ENCODE data around the gene SCAPER. TPM values are rescaled to one million over a fixed set of nuclear protein-coding genes. Genes with fewer than 3 reads are reported as not detected.

SCAPER gene
- total and polyA plus RNA-seq, 11 donors = 6.7 to 53.9 (median 38.3) TPM

DNA sequence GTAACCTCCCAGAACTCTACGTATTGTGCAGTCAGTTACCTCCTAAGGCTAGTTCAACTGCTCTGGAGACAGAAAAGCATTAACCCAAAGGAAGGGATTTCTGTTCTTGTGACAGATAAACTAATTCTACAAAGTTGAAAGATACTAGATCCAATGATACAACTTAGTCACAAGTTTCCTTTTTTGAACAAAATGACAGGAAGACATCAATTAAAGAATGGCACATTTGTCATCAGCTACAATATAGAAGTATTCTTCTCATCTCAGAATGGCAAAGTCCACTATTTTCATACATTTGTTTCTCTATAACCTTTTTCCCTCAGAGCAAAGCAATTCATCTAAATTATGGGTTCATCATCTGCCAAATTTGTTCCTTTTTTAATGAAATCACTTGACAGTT lies 524.9 kb downstream of the SCAPER start:
- Histone ChIP-seq H3K9me3 (no peaks in the 10 kb centered on the region), H3K36me3 (peaks cover 0 to 24% (median 8%) of the 10 kb centered on the region in 9 donors), H3K27ac (no peak overlapping the region), H3K27me3 (no peaks in the 10 kb centered on the region), H3K4me1 (peaks cover 0 to 4% (median 0%) of the 10 kb centered on the region in 12 donors), H3K4me3 (no peak overlapping the region)
- intact Hi-C loops (cut with DNase I) = no loop called here
- WGBS, 4 donors = 97 to 100% (median 99%) methylated on average over 1 of the region's 1 CpG
- DNase-seq (no peak), ATAC-seq (no peak)
- TF ChIP-seq, protein P1, sequence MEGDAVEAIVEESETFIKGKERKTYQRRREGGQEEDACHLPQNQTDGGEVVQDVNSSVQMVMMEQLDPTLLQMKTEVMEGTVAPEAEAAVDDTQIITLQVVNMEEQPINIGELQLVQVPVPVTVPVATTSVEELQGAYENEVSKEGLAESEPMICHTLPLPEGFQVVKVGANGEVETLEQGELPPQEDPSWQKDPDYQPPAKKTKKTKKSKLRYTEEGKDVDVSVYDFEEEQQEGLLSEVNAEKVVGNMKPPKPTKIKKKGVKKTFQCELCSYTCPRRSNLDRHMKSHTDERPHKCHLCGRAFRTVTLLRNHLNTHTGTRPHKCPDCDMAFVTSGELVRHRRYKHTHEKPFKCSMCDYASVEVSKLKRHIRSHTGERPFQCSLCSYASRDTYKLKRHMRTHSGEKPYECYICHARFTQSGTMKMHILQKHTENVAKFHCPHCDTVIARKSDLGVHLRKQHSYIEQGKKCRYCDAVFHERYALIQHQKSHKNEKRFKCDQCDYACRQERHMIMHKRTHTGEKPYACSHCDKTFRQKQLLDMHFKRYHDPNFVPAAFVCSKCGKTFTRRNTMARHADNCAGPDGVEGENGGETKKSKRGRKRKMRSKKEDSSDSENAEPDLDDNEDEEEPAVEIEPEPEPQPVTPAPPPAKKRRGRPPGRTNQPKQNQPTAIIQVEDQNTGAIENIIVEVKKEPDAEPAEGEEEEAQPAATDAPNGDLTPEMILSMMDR (IDR thresholded peaks at IDR 0.05) = no peak
- TF ChIP-seq POLR2A (IDR thresholded peaks at IDR 0.05) = no peak

DNA sequence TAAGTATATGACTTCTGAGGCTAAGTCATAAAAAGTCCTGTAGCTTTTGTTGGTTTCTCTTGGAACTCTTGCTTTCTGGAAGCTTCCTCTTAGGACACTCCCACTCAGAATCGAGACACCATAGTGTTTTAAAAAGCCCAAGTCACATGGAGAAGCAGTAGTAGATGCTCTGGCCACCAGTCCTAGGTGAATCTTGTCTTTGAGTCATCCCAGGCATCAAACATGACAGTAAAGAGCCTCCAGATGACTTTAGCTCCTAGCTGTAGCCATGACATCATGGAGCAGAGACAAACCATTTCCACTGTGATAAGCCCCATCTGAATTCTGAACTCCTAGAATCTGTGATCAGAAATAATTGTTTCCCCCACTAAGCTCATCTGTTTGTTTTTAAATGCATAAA lies 526.4 kb downstream of the SCAPER start:
- WGBS, 4 donors = 88 to 97% (median 91%) methylated on average over 1 of the region's 1 CpG
- H3K27me3 ChIP-seq = no peaks in the 10 kb centered on the region
- H3K9me3 ChIP-seq = no peaks in the 10 kb centered on the region
- H3K4me3 ChIP-seq = no peak overlapping the region
- peaks cover 0 to 4% (median 0%) of the 10 kb centered on the region in 12 donors for H3K4me1 ChIP-seq
- ATAC-seq (no peak), DNase-seq (no peak)
- peaks cover 0 to 36% (median 8%) of the 10 kb centered on the region in 9 donors for H3K36me3 ChIP-seq
- TF ChIP-seq POLR2A (IDR thresholded peaks at IDR 0.05) = no peak
- TF ChIP-seq, protein P1 (IDR thresholded peaks at IDR 0.05) = no peak
- H3K27ac ChIP-seq = no peak overlapping the region
- intact Hi-C loops (cut with DNase I) = no loop called here

DNA sequence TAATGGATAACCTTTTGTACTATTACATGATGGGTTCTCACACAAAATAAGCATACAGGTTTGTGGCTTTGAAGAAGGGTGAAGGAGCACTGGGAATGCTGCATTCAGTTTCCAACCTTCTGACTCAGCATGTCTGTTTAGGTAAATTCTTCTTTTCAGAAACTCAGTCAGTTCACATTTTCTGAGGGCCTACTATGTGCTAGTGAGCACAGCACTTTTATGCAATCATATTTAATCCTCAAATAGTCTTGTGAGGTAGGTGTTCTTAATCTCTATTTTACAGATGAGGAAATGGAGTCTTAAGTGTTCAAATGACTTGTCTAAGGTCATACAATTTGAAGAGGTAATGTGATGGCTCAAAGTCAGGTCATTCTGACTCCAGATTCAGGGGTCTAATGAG lies 527.4 kb downstream of the SCAPER start:
- peaks cover 0 to 39% (median 11%) of the 10 kb centered on the region in 9 donors for H3K36me3 ChIP-seq

DNA sequence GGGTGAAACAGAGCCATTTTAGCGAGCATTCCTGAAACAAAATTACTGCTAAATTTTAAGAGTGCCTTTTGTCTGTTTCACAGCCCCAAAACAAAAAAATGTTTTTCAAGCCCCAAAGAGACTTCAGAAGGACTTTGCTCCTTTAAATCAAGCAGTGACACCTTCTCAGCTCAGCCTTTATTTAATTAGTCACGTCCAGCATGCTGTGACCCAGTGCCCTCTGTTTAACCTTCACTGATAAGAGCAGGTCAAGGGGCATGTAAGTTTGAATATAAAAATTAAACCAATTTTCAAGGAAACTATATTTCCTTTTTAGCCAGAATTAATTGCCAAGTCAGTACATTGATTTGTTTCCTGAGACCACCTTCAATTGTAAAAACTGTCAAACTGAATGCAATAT lies 527.9 kb downstream of the SCAPER start:
- intact Hi-C loops (cut with DNase I) = no loop called here
- Histone ChIP-seq H3K27ac (no peak overlapping the region), H3K27me3 (no peaks in the 10 kb centered on the region), H3K9me3 (no peaks in the 10 kb centered on the region), H3K36me3 (peaks cover 0 to 39% (median 12%) of the 10 kb centered on the region in 9 donors), H3K4me3 (no peak overlapping the region), H3K4me1 (peaks cover 0 to 4% (median 0%) of the 10 kb centered on the region in 12 donors)
- TF ChIP-seq, protein P1 (IDR thresholded peaks at IDR 0.05) = no peak
- no peak for TF ChIP-seq POLR2A (IDR thresholded peaks at IDR 0.05)
- no peak for ATAC-seq
- WGBS, 4 donors = 58 to 68% (median 64%) methylated on average over 2 of the region's 2 CpGs
- no peak for DNase-seq

More for the DNA sequence above, 527.4 kb downstream of the SCAPER start:
- H3K4me1 ChIP-seq = peaks cover 0 to 4% (median 0%) of the 10 kb centered on the region in 12 donors
- no peaks in the 10 kb centered on the region for H3K27me3 ChIP-seq
- H3K4me3 ChIP-seq = no peak overlapping the region
- no peak for ATAC-seq
- H3K27ac ChIP-seq = no peak overlapping the region
- no peak for TF ChIP-seq POLR2A (IDR thresholded peaks at IDR 0.05)
- TF ChIP-seq, protein P1 (IDR thresholded peaks at IDR 0.05) = no peak
- intact Hi-C loops (cut with DNase I) = no loop called here
- DNase-seq = no peak
- no peaks in the 10 kb centered on the region for H3K9me3 ChIP-seq
